ENCODE results near the gene DTYMK.

GRCh38 chr2:241675885-241676284, 10.7 kb downstream of the DTYMK start:
- TF ChIP-seq EZH2 (IDR thresholded peaks at IDR 0.05; ENCODE audit: borderline replicate concordance, insufficient read depth, low read depth, low read length, poor library complexity, severe bottlenecking) (no peak), CTCF (IDR thresholded peaks at IDR 0.05) (no peak)
